NCI-H2171 treated with DMSO at 0.1 percent for 48 hours (cell line): ENCODE results near the gene TSC22D4.

Source experiments
- DNase-seq: peaks from one replicate; lab custom pipeline; 2025; lab: John Stamatoyannopoulos, UW

Gene TSC22D4

GRCh38 chr7:100428199-100428966 lies 50.6 kb downstream of the TSC22D4 start, which contains the start of gene ZCWPW1:
TSS of gene ZCWPW1 (minus strand) at chr7:100428703. CDS start at chr7:100420649, 8,054 bp downstream.
- peak; percentile 96 for DNase-seq

GRCh38 chr7:100427762-100428198 lies 51.2 kb downstream of the TSC22D4 start:
- DNase-seq: no peak

GRCh38 chr7:100426516-100426915 lies 52.5 kb downstream of the TSC22D4 start:
- DNase-seq: no peak

GRCh38 chr7:100425347-100425746 lies 53.7 kb downstream of the TSC22D4 start:
- no peak for DNase-seq

GRCh38 chr7:100423315-100423714 lies 55.7 kb downstream of the TSC22D4 start:
- no peak for DNase-seq

- no peak for DNase-seq
Observed at GRCh38 chr7:100419660-100420226, 59.3 kb downstream of the TSC22D4 start.

GRCh38 chr7:100418930-100419659 lies 59.9 kb downstream of the TSC22D4 start:
- no peak for DNase-seq
